HepG2 (cell line): Measurements from ENCODE around the gene SPDYE16. TPM values are rescaled to one million over a fixed set of nuclear protein-coding genes. Genes with fewer than 3 reads are reported as not detected.
A peak's percentile ranks its signal among the peaks of the same experiment; 100 is the strongest.
"Not testable (repeated sequence)": the region's sequence is repeated elsewhere in the genome, so short reads cannot be mapped to it uniquely, and the experiment has no call there.

Experiments used
- ATAC-seq: fragments of 200-7000 bp; cut with Tn5 transposase; 3 replicates; pipeline ENCODE4 v1.9.1; 2020; ENCODE audit warnings: mild to moderate bottlenecking, moderate library complexity
- BruUV-seq: library from RNA; stranded (reverse); fragments of 400-500 nt; replicated peaks from 2 replicates; lab custom pipeline; 2021; lab: Mats Ljungman, UMichigan
- CTCF ChIA-PET: fragments of 300-600 bp; formaldehyde crosslinking; extraction: SDS; loops from one replicate; lab custom pipeline; 2021; ENCODE audit warnings: low total read pairs, inconsistent platforms, low intra/inter-chr PET ratio; lab: Yijun Ruan, JAX
- POLR2A ChIA-PET: fragments of 350-600 bp; sonication (Branson Sonifier 250); formaldehyde crosslinking; loops from one replicate; lab custom pipeline; 2020; ENCODE audit warnings: antibody characterized with exemption, inconsistent platforms; lab: Yijun Ruan, JAX
- DNase-seq: peaks from one replicate; pipeline ENCODE4 v3.0.0-alpha.2; 2015; ENCODE audit warnings: low spot score
- FAIRE-seq: peaks from 3 replicates; lab custom pipeline; 2011; peaks lifted over from hg19 to GRCh38; lab: Jason Lieb, UNC
- H2AFZ ChIP-seq: one replicate; pipeline ENCODE4 v1.6.1; 2011; ENCODE audit warnings: low read length, inconsistent platforms
- H3K27ac ChIP-seq: fragments of 300-600 bp; 3 replicates; pipeline ENCODE4 v1.8.0; 2011; ENCODE audit warnings: mixed run types, mild to moderate bottlenecking, mixed read lengths, low read length, inconsistent platforms; ENCODE audit not compliant: insufficient read depth; ENCODE audit errors: extremely low read length
- H3K27me3 ChIP-seq, 2 experiments: fragments of 200-600 bp in 1 of 2; 2 replicates in 1 of 2; 3 replicates in 1 of 2; pipeline versions ENCODE4 v1.6.0 to v1.8.0; 2011; ENCODE audit warnings: low read length in 2 of 2, mild to moderate bottlenecking in 2 of 2, moderate library complexity in 2 of 2, inconsistent platforms in 1 of 2; ENCODE audit not compliant: insufficient read depth in 2 of 2, control insufficient read depth in 1 of 2
- H3K36me3 ChIP-seq, 2 experiments: fragments of 200-600 bp in 1 of 2; replicated peaks in 1 of 2; 2 replicates in 1 of 2; 3 replicates in 1 of 2; pipeline versions ENCODE4 v1.5.1 to v1.8.0; 2011; ENCODE audit warnings: low read length in 2 of 2, inconsistent platforms in 1 of 2; ENCODE audit not compliant: insufficient read depth in 2 of 2, control insufficient read depth in 1 of 2
- H3K4me1 ChIP-seq: 2 replicates; pipeline ENCODE4 v1.5.1; 2012; ENCODE audit warnings: low read length, inconsistent platforms; ENCODE audit not compliant: insufficient read depth
- H3K4me2 ChIP-seq: 2 replicates; pipeline ENCODE4 v1.6.0; 2011; ENCODE audit warnings: low read depth, low read length, inconsistent platforms
- H3K4me3 ChIP-seq, 3 experiments: fragments of 200-600 bp in 1 of 3; sonication (generic), shearing (Covaris generic) in 1 of 3; replicated peaks in 1 of 3; 2 replicates each; pipeline ENCODE4 v1.5.1; 2011 to 2016; ENCODE audit warnings: low read length in 3 of 3, inconsistent platforms in 2 of 3, low read depth in 2 of 3, mild to moderate bottlenecking in 2 of 3, control low read depth in 1 of 3, mixed read lengths in 1 of 3; ENCODE audit not compliant: insufficient read depth in 1 of 3
- H3K79me2 ChIP-seq: one replicate; pipeline ENCODE4 v1.6.1; 2011; ENCODE audit warnings: low read length, inconsistent platforms; ENCODE audit not compliant: insufficient read depth
- H3K9ac ChIP-seq: 2 replicates; pipeline ENCODE4 v1.6.0; 2011; ENCODE audit warnings: mild to moderate bottlenecking, low read depth, low read length, inconsistent platforms; ENCODE audit not compliant: insufficient read depth
- H3K9me3 ChIP-seq: 2 replicates; pipeline ENCODE4 v1.5.1; 2012; ENCODE audit warnings: mild to moderate bottlenecking, low read length
- H4K20me1 ChIP-seq: 2 replicates; pipeline ENCODE4 v1.6.0; 2011; ENCODE audit warnings: inconsistent platforms, mild to moderate bottlenecking, low read length, moderate library complexity; ENCODE audit not compliant: insufficient read depth
- GABPB1 ChIP-seq: IDR thresholded peaks from 2 replicates; pipeline ENCODE4 v1.6.1; 2016; ENCODE audit warnings: mild to moderate bottlenecking, missing genetic modification reagents, moderate library complexity, missing compliant biosample characterization
- HMGXB4 ChIP-seq, 2 experiments: sonication (generic) in 1 of 2; formaldehyde crosslinking in 1 of 2; IDR thresholded peaks; 2 replicates each; pipeline versions ENCODE4 v1.4.0 to v1.6.1; 2018 to 2020; ENCODE audit warnings: missing genetic modification reagents in 2 of 2, borderline replicate concordance in 1 of 2, low read depth in 1 of 2, mild to moderate bottlenecking in 1 of 2, missing biosample characterization in 1 of 2
- HNRNPK ChIP-seq: fragments of 200-400 bp; formaldehyde crosslinking; IDR thresholded peaks from 2 replicates; pipeline ENCODE4 v1.6.1; 2018; ENCODE audit warnings: low read length, low read depth, moderate library complexity, mild to moderate bottlenecking; ENCODE audit not compliant: poor library complexity, severe bottlenecking
- REPIN1 ChIP-seq: sonication (generic); formaldehyde crosslinking; IDR thresholded peaks from 2 replicates; pipeline ENCODE4 v1.8.0; 2022; ENCODE audit warnings: missing genetic modification reagents, low read depth, mild to moderate bottlenecking, borderline replicate concordance
- ZC3H4 ChIP-seq: sonication (generic); formaldehyde crosslinking; IDR thresholded peaks from 2 replicates; pipeline ENCODE4 v1.4.0; 2020; ENCODE audit warnings: missing genetic modification reagents, borderline replicate concordance
- ZNF121 ChIP-seq: sonication (generic); formaldehyde crosslinking; IDR thresholded peaks from 2 replicates; pipeline ENCODE4 v1.5.0; 2020; ENCODE audit warnings: mild to moderate bottlenecking, missing genetic modification reagents
- ZNF136 ChIP-seq: sonication (generic); formaldehyde crosslinking; IDR thresholded peaks from 2 replicates; pipeline ENCODE4 v1.8.1; 2022; ENCODE audit warnings: low read depth, mild to moderate bottlenecking, moderate library complexity, missing genetic modification reagents
- ZNF770 ChIP-seq: sonication (generic); formaldehyde crosslinking; IDR thresholded peaks from 2 replicates; pipeline ENCODE4 v1.5.0; 2020; ENCODE audit warnings: mild to moderate bottlenecking, missing genetic modification reagents
- ZSCAN31 ChIP-seq: sonication (generic); formaldehyde crosslinking; IDR thresholded peaks from 2 replicates; pipeline ENCODE4 v1.5.0; 2020; ENCODE audit warnings: low read depth, mild to moderate bottlenecking, missing genetic modification reagents
- WGBS: methylation state at CpG from one replicate; pipeline ENCODE4 v1.1.6; 2017; ENCODE audit warnings: low lambda C conversion rate; 5-methylcytosine and 5-hydroxymethylcytosine counted together
- in situ Hi-C: cut with HindIII; loops from 2 replicates; pipeline ENCODE4 v1.10.0; 2017; ENCODE audit warnings: low pct_unique_long_range_greater_than_20kb; ENCODE audit not compliant: extremely low pct_ligation_motif_present
- intact Hi-C: fragments of 100-400 bp; cut with micrococcal nuclease; formaldehyde crosslinking; loops from one replicate; pipeline ENCODE4 v1.10.0; 2022; ENCODE audit not compliant: unreplicated experiment
- polyA plus RNA-seq, 8 experiments: library from polyadenylated mRNA; depleted of rRNA in 3 of 8; stranded (reverse) in 7 of 8; unstranded in 1 of 8; fragments of >200 nt; fragmentation: Illumina TruSeq in 4 of 8; extraction: Trizol in 4 of 8; gene quantifications; 2 replicates each; pipeline versions ENCODE4 v1.2.1 to v1.2.3, GENCODE V29; 2011 to 2016; ENCODE audit warnings: low read depth in 4 of 8, missing spikeins in 1 of 8, mixed read lengths in 1 of 8; ENCODE audit not compliant: insufficient read depth in 1 of 8
- total RNA-seq, 5 experiments: library from RNA; depleted of rRNA; stranded (reverse); fragments of >200 nt; fragmentation: Illumina TruSeq; extraction: Trizol; gene quantifications; 2 replicates each; pipeline ENCODE4 v1.2.3, GENCODE V29; 2016; ENCODE audit warnings: low read depth in 1 of 5

The SPDYE16 gene
- total and polyA plus RNA-seq, 2 of the 13 experiments (the other 11 are each of a cell fraction or from before 2014, with no cell fraction given) = 0.11 TPM; not detected in 1

GRCh38 chr7:76516932-76517331, 26.2 kb downstream of the SPDYE16 start:
- POLR2A ChIA-PET, in situ Hi-C loops, ATAC-seq: not testable (repeated sequence)

GRCh38 chr7:76515999-76516443, 27.1 kb downstream of the SPDYE16 start:
- H2AFZ ChIP-seq = no peak overlapping the region
- H3K9ac ChIP-seq = peak overlapping the region; percentile 48
- in situ Hi-C loops (no loop called here), intact Hi-C loops (no loop called here)
- H3K79me2 ChIP-seq = no peaks in the 10 kb centered on the region
- no peaks in the 10 kb centered on the region for H4K20me1 ChIP-seq
- no peaks in the 10 kb centered on the region for H3K36me3 ChIP-seq
- no TSS peak for BruUV-seq
- peak overlapping the region; percentile 88 for H3K4me2 ChIP-seq
- POLR2A ChIA-PET = no interaction called here
- H3K27ac ChIP-seq = no peak overlapping the region
- DNase-seq (peak; percentile 47), ATAC-seq (peak; percentile 67), FAIRE-seq (peak; percentile 48)
- H3K4me3 ChIP-seq = peak overlapping the region; percentile 27 to 72 (median 52); a peak in 5 of 6 replicates
- peaks cover 2 to 5% of the 10 kb centered on the region in 2 experiments; a peak in 1 of 5 replicates for H3K27me3 ChIP-seq
- no peaks in the 10 kb centered on the region for H3K9me3 ChIP-seq
- 0% methylated on average over 5 of the region's 32 CpGs for WGBS
- H3K4me1 ChIP-seq = peaks cover 51% of the 10 kb centered on the region
- CTCF ChIA-PET = no interaction called here
- TF ChIP-seq HNRNPK = no peak
- TF ChIP-seq ZSCAN31 (CRISPR knock-in tag) = 0 out of 2 replicates have a peak, but pooled peaks have one; percentile 22
- TF ChIP-seq ZNF136 (CRISPR knock-in tag) = no peak
- TF ChIP-seq ZC3H4 (CRISPR knock-in tag) = no peak
- TF ChIP-seq GABPB1 (CRISPR knock-in tag) = peak; percentile 61
- TF ChIP-seq HMGXB4 (CRISPR knock-in tag; IDR thresholded peaks at IDR 0.05; ENCODE audit: borderline replicate concordance in 1 of 2, low read depth in 1 of 2) = peak; percentile 86 to 93
- 0 out of 2 replicates have a peak, but pooled peaks have one; percentile 27 for TF ChIP-seq REPIN1

More at GRCh38 chr7:76516932-76517331, 26.2 kb downstream of the SPDYE16 start:
- Histone ChIP-seq H3K4me2 (peak overlapping the region; percentile 88), H3K9ac (peak overlapping the region; percentile 48; the same call in 1 of the 2 replicates), H3K4me1 (peaks cover 51% of the 10 kb centered on the region)
- BruUV-seq, H3K27ac ChIP-seq, H3K79me2 ChIP-seq, H3K36me3 ChIP-seq, FAIRE-seq, DNase-seq, H3K27me3 ChIP-seq, H4K20me1 ChIP-seq, CTCF ChIA-PET, H3K9me3 ChIP-seq, H2AFZ ChIP-seq, intact Hi-C loops, H3K4me3 ChIP-seq: not testable (repeated sequence)
- 64% methylated on average over 4 of the region's 6 CpGs for WGBS
- TF ChIP-seq ZNF770 (CRISPR knock-in tag) (peak; percentile 72), ZNF121 (CRISPR knock-in tag) (peak; percentile 93)
